Upper lobe of left lung (tissue), 6 donors: ENCODE data around the gene MTMR11. TPM values are rescaled to one million over a fixed set of nuclear protein-coding genes. Genes with fewer than 3 reads are reported as not detected.
A peak's percentile ranks its signal among the peaks of the same experiment; 100 is the strongest.

ENCODE experiments used
- ATAC-seq, 2 donors: fragments of 200-7000 bp; cut with Tn5 transposase; one replicate each; pipeline ENCODE4 v1.9.1; 2022; ENCODE audit warnings: mild to moderate bottlenecking in 2 of 2, moderate library complexity in 2 of 2; ENCODE audit not compliant: low FRiP score in 2 of 2
- DNase-seq, 2 donors: peaks; one replicate each; pipeline ENCODE4 v3.0.0-alpha.2; 2019 to 2020
- H3K27ac ChIP-seq, 4 donors: fragments of 200-600 bp; sonication (generic); one replicate each; pipeline ENCODE4 v1.5.1; 2016 to 2019
- H3K27me3 ChIP-seq, 4 donors: fragments of 200-600 bp; sonication (generic); one replicate each; pipeline ENCODE4 v1.5.1; 2017 to 2019
- H3K36me3 ChIP-seq, 4 donors: fragments of 200-600 bp; sonication (generic); one replicate each; pipeline ENCODE4 v1.5.1; 2016 to 2019
- H3K4me1 ChIP-seq, 4 donors: fragments of 200-600 bp; sonication (generic); one replicate each; pipeline ENCODE4 v1.5.1; 2018 to 2019
- H3K4me3 ChIP-seq, 4 donors: fragments of 200-600 bp; sonication (generic); one replicate each; pipeline ENCODE4 v1.5.1; 2017 to 2019; ENCODE audit warnings: mild to moderate bottlenecking in 2 of 4, moderate library complexity in 1 of 4
- H3K9me3 ChIP-seq, 4 donors: fragments of 200-600 bp; sonication (generic); one replicate each; pipeline ENCODE4 v1.5.1; 2018 to 2019
- CTCF ChIP-seq, 6 experiments: fragments of 450-650 bp in 4 of 6; fragments of 200-600 bp in 2 of 6; sonication (generic) in 2 of 6; IDR thresholded peaks; one replicate each; pipeline ENCODE4 v1.5.1; 2016 to 2019; ENCODE audit warnings: antibody characterized with exemption in 6 of 6
- EP300 ChIP-seq, 4 donors: sonication (generic); formaldehyde crosslinking; IDR thresholded peaks; one replicate each; pipeline ENCODE4 v1.5.1; 2017; ENCODE audit warnings: antibody characterized with exemption in 4 of 4, control low read depth in 2 of 4
- POLR2A ChIP-seq, 4 donors: fragments of 450-650 bp; IDR thresholded peaks; one replicate each; pipeline ENCODE4 v1.5.1; 2016 to 2017; ENCODE audit warnings: antibody characterized with exemption in 4 of 4, mild to moderate bottlenecking in 2 of 4
- POLR2AphosphoS5 ChIP-seq, 2 donors: sonication (generic); formaldehyde crosslinking; IDR thresholded peaks; one replicate each; pipeline ENCODE4 v1.5.1; 2017; ENCODE audit warnings: antibody characterized with exemption in 2 of 2
- WGBS, 2 donors: methylation state at CpG; one replicate each; pipeline ENCODE4 v1.1.5; 2017 to 2018; 5-methylcytosine and 5-hydroxymethylcytosine counted together
- total RNA-seq, 6 donors: library from RNA; depleted of rRNA in 4 of 6; stranded (reverse); fragments of >200 nt in 4 of 6; gene quantifications; one replicate each; pipeline versions ENCODE4 v1.1.0 to v1.2.1, GENCODE V29; 2016 to 2021
- donor health status: DM: no; HTN: no; CAD: no; lungs with moderate emphysema.
- donor health status: DM: no; HTN: yes; CAD: no; lungs with severe emphysema.

Gene MTMR11
- total RNA-seq, 6 donors from 2014 or later = 5.9 to 19.9 (median 13.6) TPM

GRCh38 chr1:149933208-149933607, 3.5 kb downstream of the MTMR11 start:
- ATAC-seq (no peak), DNase-seq (no peak)
- H3K27ac ChIP-seq = no peak overlapping the region
- TF ChIP-seq POLR2AphosphoS5 (IDR thresholded peaks at IDR 0.05) (no peak), EP300 (IDR thresholded peaks at IDR 0.05) (no peak), POLR2A (IDR thresholded peaks at IDR 0.05) (no peak)
- WGBS, 2 donors = 93 to 99% methylated on average over 4 of the region's 4 CpGs
- H3K36me3 ChIP-seq = peaks cover 0 to 18% (median 0%) of the 10 kb centered on the region in 4 donors
- H3K4me3 ChIP-seq = no peak overlapping the region
- no peaks in the 10 kb centered on the region for H3K9me3 ChIP-seq
- no peaks in the 10 kb centered on the region for H3K27me3 ChIP-seq
- H3K4me1 ChIP-seq = peaks cover 19 to 37% (median 29%) of the 10 kb centered on the region in 4 donors

GRCh38 chr1:149932474-149932873, 4.2 kb downstream of the MTMR11 start:
- WGBS, 2 donors = 88 to 94% methylated on average over 8 of the region's 8 CpGs
- Histone ChIP-seq H3K4me3 (no peak overlapping the region), H3K27ac (no peak overlapping the region), H3K9me3 (no peaks in the 10 kb centered on the region), H3K27me3 (no peaks in the 10 kb centered on the region), H3K36me3 (peaks cover 0 to 18% (median 0%) of the 10 kb centered on the region in 4 donors), H3K4me1 (peaks cover 13 to 33% (median 23%) of the 10 kb centered on the region in 4 donors)
- ATAC-seq (no peak), DNase-seq (no peak)
- no peak for TF ChIP-seq CTCF (IDR thresholded peaks at IDR 0.05)
- no peak for TF ChIP-seq EP300 (IDR thresholded peaks at IDR 0.05)
- no peak for TF ChIP-seq POLR2A (IDR thresholded peaks at IDR 0.05)
- no peak for TF ChIP-seq POLR2AphosphoS5 (IDR thresholded peaks at IDR 0.05)

- no peaks in the 10 kb centered on the region for H3K9me3 ChIP-seq
- no peak for ATAC-seq
- 61 to 80% methylated on average over 10 to 13 of the region's 13 CpGs for WGBS, 2 donors
- no peak for DNase-seq
- H3K4me1 ChIP-seq = peaks cover 12 to 31% (median 21%) of the 10 kb centered on the region in 4 donors
- peak overlapping the region in 1 of 4 donors; percentile 10 for H3K27ac ChIP-seq
- TF ChIP-seq CTCF (IDR thresholded peaks at IDR 0.05) = no peak
- no peak for TF ChIP-seq POLR2AphosphoS5 (IDR thresholded peaks at IDR 0.05)
- no peak for TF ChIP-seq POLR2A (IDR thresholded peaks at IDR 0.05)
- TF ChIP-seq EP300 (IDR thresholded peaks at IDR 0.05) = no peak
- no peaks in the 10 kb centered on the region for H3K27me3 ChIP-seq
- H3K36me3 ChIP-seq = peaks cover under 1 to 24% (median 2%) of the 10 kb centered on the region in 4 donors
- no peak overlapping the region for H3K4me3 ChIP-seq
Measured at GRCh38 chr1:149931212-149931790, 5.4 kb downstream of the MTMR11 start.

GRCh38 chr1:149929856-149930255, 6.8 kb downstream of the MTMR11 start:
- Histone ChIP-seq H3K36me3 (peaks cover 15 to 38% (median 16%) of the 10 kb centered on the region in 4 donors), H3K9me3 (no peaks in the 10 kb centered on the region), H3K27me3 (no peaks in the 10 kb centered on the region), H3K4me1 (peaks cover 21 to 35% (median 27%) of the 10 kb centered on the region in 4 donors), H3K4me3 (no peak overlapping the region), H3K27ac (peak overlapping the region in 1 of 4 donors; percentile 41)
- DNase-seq (no peak), ATAC-seq (no peak)
- WGBS, 2 donors = 64 to 77% methylated on average over 2 of the region's 2 CpGs
- TF ChIP-seq POLR2A (IDR thresholded peaks at IDR 0.05) = no peak
- no peak for TF ChIP-seq CTCF (IDR thresholded peaks at IDR 0.05)
- TF ChIP-seq EP300 (IDR thresholded peaks at IDR 0.05) = no peak
- no peak for TF ChIP-seq POLR2AphosphoS5 (IDR thresholded peaks at IDR 0.05)

- no peak for ATAC-seq
- peaks cover 27 to 53% (median 31%) of the 10 kb centered on the region in 4 donors for H3K36me3 ChIP-seq
- H3K27me3 ChIP-seq = no peaks in the 10 kb centered on the region
- peak overlapping the region; percentile 89 to 98 (median 96) for H3K27ac ChIP-seq
- no peaks in the 10 kb centered on the region for H3K9me3 ChIP-seq
- 0 to 9% methylated on average over 1 of the region's 1 CpG for WGBS, 2 donors
- TF ChIP-seq POLR2AphosphoS5 (IDR thresholded peaks at IDR 0.05) = no peak
- TF ChIP-seq POLR2A (IDR thresholded peaks at IDR 0.05) = no peak
- TF ChIP-seq CTCF (IDR thresholded peaks at IDR 0.05) = no peak
- no peak for TF ChIP-seq EP300 (IDR thresholded peaks at IDR 0.05)
- DNase-seq = no peak
- peak overlapping the region; percentile 80 to 98 (median 86) for H3K4me3 ChIP-seq
- peaks cover 21 to 35% (median 29%) of the 10 kb centered on the region in 4 donors for H3K4me1 ChIP-seq
Measured at GRCh38 chr1:149928401-149928724, 8.3 kb downstream of the MTMR11 start.
